PC-9 (cell line): Measurements from ENCODE around the gene OCA2.

Experiments used
- EZH2 ChIP-seq: fragments of 200-600 bp; sonication (generic); IDR thresholded peaks from 2 replicates; pipeline ENCODE4 v1.8.0; 2017; ENCODE audit warnings: antibody characterized with exemption, low read depth
- TF ChIP-seq, protein P1 (sequence below): fragments of 200-600 bp; sonication (generic); conservative IDR thresholded peaks from 2 replicates; pipeline ENCODE4 v1.6.1; 2017; ENCODE audit warnings: mixed run types, antibody characterized with exemption, mild to moderate bottlenecking, moderate library complexity

DNA sequence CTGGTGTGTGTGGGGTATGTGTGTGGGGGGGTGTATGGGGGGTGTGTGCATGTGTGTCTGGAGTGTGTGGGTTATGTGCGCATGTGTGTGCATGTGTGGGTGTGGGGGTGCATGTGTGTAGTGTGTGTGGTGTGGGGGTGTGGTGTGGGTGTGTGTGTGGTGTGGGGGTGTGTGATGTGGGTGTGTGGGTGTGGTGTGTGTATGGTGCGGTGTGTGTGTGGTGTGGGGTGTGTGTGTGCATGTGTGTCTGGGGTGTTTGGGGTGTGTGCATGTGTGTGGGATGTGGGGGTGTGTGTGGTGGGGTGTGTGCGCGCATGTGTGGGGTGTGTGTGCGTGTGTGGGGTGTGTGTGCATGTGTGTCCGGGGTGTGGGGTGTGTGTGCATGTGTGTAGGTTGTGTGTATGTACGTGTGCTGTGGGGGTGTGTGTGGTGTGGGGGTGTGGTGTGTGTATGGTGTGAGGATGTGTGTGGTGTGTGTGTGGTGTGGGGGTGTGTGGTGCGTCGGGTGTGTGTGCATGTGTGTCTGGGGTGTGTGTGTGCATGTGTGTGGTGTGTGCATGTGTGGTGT lies 6.2 kb upstream of the OCA2 start:
- TF ChIP-seq, protein P1, sequence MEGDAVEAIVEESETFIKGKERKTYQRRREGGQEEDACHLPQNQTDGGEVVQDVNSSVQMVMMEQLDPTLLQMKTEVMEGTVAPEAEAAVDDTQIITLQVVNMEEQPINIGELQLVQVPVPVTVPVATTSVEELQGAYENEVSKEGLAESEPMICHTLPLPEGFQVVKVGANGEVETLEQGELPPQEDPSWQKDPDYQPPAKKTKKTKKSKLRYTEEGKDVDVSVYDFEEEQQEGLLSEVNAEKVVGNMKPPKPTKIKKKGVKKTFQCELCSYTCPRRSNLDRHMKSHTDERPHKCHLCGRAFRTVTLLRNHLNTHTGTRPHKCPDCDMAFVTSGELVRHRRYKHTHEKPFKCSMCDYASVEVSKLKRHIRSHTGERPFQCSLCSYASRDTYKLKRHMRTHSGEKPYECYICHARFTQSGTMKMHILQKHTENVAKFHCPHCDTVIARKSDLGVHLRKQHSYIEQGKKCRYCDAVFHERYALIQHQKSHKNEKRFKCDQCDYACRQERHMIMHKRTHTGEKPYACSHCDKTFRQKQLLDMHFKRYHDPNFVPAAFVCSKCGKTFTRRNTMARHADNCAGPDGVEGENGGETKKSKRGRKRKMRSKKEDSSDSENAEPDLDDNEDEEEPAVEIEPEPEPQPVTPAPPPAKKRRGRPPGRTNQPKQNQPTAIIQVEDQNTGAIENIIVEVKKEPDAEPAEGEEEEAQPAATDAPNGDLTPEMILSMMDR = no peak
- no peak for TF ChIP-seq EZH2
